GM19372 (cell line): Measurements from ENCODE around the gene GALNS.

Experiments used
- ATAC-seq: cut with Tn5 transposase; IDR thresholded peaks from one replicate; pipeline ENCODE4 v1.9.1; 2021; ENCODE audit warnings: mild to moderate bottlenecking, low read depth, moderate library complexity; ENCODE audit not compliant: unreplicated experiment

Gene GALNS

GRCh38 chr16:88807626-88808453 lies 48.9 kb downstream of the GALNS start:
- ATAC-seq = no peak

GRCh38 chr16:88807142-88807625 lies 49.6 kb downstream of the GALNS start:
- ATAC-seq = no peak

GRCh38 chr16:88806491-88807111 lies 50.1 kb downstream of the GALNS start:
- ATAC-seq = no peak

GRCh38 chr16:88805887-88806393 lies 50.8 kb downstream of the GALNS start:
- no peak for ATAC-seq

- no peak for ATAC-seq
Observed at GRCh38 chr16:88805340-88805715, 51.4 kb downstream of the GALNS start.

- ATAC-seq = no peak
Observed at GRCh38 chr16:88804552-88805339, 52.0 kb downstream of the GALNS start.

- no peak for ATAC-seq
Observed at GRCh38 chr16:88804173-88804551, 52.6 kb downstream of the GALNS start.

GRCh38 chr16:88803264-88803987 lies 53.3 kb downstream of the GALNS start, which contains the start of gene CDT1:
TSS of gene CDT1 (plus strand) at chr16:88803789. CDS start at chr16:88803832, 43 bp downstream.
- peak; percentile 62 for ATAC-seq

- ATAC-seq = no peak
Observed at GRCh38 chr16:88800277-88800592, 56.5 kb downstream of the GALNS start.

GRCh38 chr16:88799569-88800276 lies 57.0 kb downstream of the GALNS start:
- no peak for ATAC-seq

GRCh38 chr16:88798772-88799455 lies 57.8 kb downstream of the GALNS start:
- ATAC-seq = no peak

- no peak for ATAC-seq
Observed at GRCh38 chr16:88798073-88798472, 58.7 kb downstream of the GALNS start.

GRCh38 chr16:88796278-88796677 lies 60.5 kb downstream of the GALNS start:
- no peak for ATAC-seq

- ATAC-seq = no peak
Observed at GRCh38 chr16:88793251-88793954, 63.3 kb downstream of the GALNS start.

- ATAC-seq = no peak
Observed at GRCh38 chr16:88792668-88793250, 64.0 kb downstream of the GALNS start.

GRCh38 chr16:88792078-88792550 lies 64.6 kb downstream of the GALNS start:
- no peak for ATAC-seq

- ATAC-seq = no peak
Observed at GRCh38 chr16:88790312-88791211, 66.2 kb downstream of the GALNS start.
